Activated T-helper 17 cell treated with anti-CD3 and anti-CD28 coated beads, Interleukin-2, amount 50 U/mL, for 72 hours (primary cell): Measurements from ENCODE around the gene MCF2L. TPM values are rescaled to one million over a fixed set of nuclear protein-coding genes. Genes with fewer than 3 reads are reported as not detected.

Experiments
- ATAC-seq: fragments of 150-1000 bp; cut with Tn5 transposase; replicated peaks from 2 replicates; pipeline ENCODE4 v1.10.0; 2021; ENCODE audit warnings: mild to moderate bottlenecking, moderate library complexity
- H3K27ac Mint-ChIP-seq: one replicate; pipeline ENCODE4 v1.8.0; 2022; ENCODE audit warnings: mixed read lengths
- H3K27me3 Mint-ChIP-seq: one replicate; pipeline ENCODE4 v1.8.0; 2022; ENCODE audit warnings: mixed read lengths
- H3K36me3 Mint-ChIP-seq: one replicate; pipeline ENCODE4 v1.8.0; 2022; ENCODE audit warnings: low read depth, mild to moderate bottlenecking, mixed read lengths
- H3K4me1 Mint-ChIP-seq: one replicate; pipeline ENCODE4 v1.8.0; 2022; ENCODE audit warnings: mixed read lengths
- H3K4me3 Mint-ChIP-seq: one replicate; pipeline ENCODE4 v1.8.0; 2022; ENCODE audit warnings: mild to moderate bottlenecking, mixed read lengths
- H3K9me3 Mint-ChIP-seq: one replicate; pipeline ENCODE4 v1.8.0; 2022; ENCODE audit warnings: mixed read lengths
- total RNA-seq, 2 donors: library from RNA; stranded (reverse); gene quantifications; one replicate each; pipeline ENCODE4 v1.2.3, GENCODE V29; 2022

Gene MCF2L
- total RNA-seq, 2 donors from 2014 or later = 2.0 to 3.0 TPM

- no peaks in the 10 kb centered on the region for H3K36me3 Mint-ChIP-seq
- no peak overlapping the region for H3K27ac Mint-ChIP-seq
- H3K9me3 Mint-ChIP-seq = no peaks in the 10 kb centered on the region
- H3K4me3 Mint-ChIP-seq = no peak overlapping the region
- no peaks in the 10 kb centered on the region for H3K27me3 Mint-ChIP-seq
- ATAC-seq = no peak
- H3K4me1 Mint-ChIP-seq = peaks cover 19% of the 10 kb centered on the region
Measured at GRCh38 chr13:112965573-112966115, 3.4 kb upstream of the MCF2L start.

- Mint-ChIP-seq H3K27me3 (no peaks in the 10 kb centered on the region), H3K4me3 (no peak overlapping the region), H3K9me3 (no peaks in the 10 kb centered on the region), H3K27ac (no peak overlapping the region), H3K4me1 (peaks cover 19% of the 10 kb centered on the region), H3K36me3 (no peaks in the 10 kb centered on the region)
- no peak for ATAC-seq
Measured at GRCh38 chr13:112966776-112967175, 2.2 kb upstream of the MCF2L start.

GRCh38 chr13:112967686-112968379 lies 1.2 kb upstream of the MCF2L start:
- Mint-ChIP-seq H3K4me1 (peaks cover 24% of the 10 kb centered on the region), H3K4me3 (peak overlapping the region; percentile 66), H3K27ac (no peak overlapping the region), H3K36me3 (no peaks in the 10 kb centered on the region), H3K9me3 (peaks cover 5% of the 10 kb centered on the region), H3K27me3 (no peaks in the 10 kb centered on the region)
- no peak for ATAC-seq

GRCh38 chr13:112968380-112968909 lies 569 bp upstream of the MCF2L start:
- Mint-ChIP-seq H3K9me3 (peaks cover 5% of the 10 kb centered on the region), H3K27ac (no peak overlapping the region), H3K27me3 (no peaks in the 10 kb centered on the region), H3K36me3 (no peaks in the 10 kb centered on the region), H3K4me3 (peak overlapping the region; percentile 66), H3K4me1 (peaks cover 24% of the 10 kb centered on the region)
- peak; percentile 50 for ATAC-seq

GRCh38 chr13:112969692-112970338 lies 801 bp downstream of the MCF2L start:
- peak overlapping the region; percentile 87 for H3K4me3 Mint-ChIP-seq
- no peak for ATAC-seq
- no peaks in the 10 kb centered on the region for H3K27me3 Mint-ChIP-seq
- H3K36me3 Mint-ChIP-seq = no peaks in the 10 kb centered on the region
- H3K9me3 Mint-ChIP-seq = peaks cover 5% of the 10 kb centered on the region
- H3K27ac Mint-ChIP-seq = peak overlapping the region; percentile 74
- peaks cover 24% of the 10 kb centered on the region for H3K4me1 Mint-ChIP-seq

GRCh38 chr13:112970552-112971287 lies 1.7 kb downstream of the MCF2L start:
- no peak overlapping the region for H3K27ac Mint-ChIP-seq
- H3K9me3 Mint-ChIP-seq = peaks cover 5% of the 10 kb centered on the region
- peak overlapping the region; percentile 87 for H3K4me3 Mint-ChIP-seq
- peaks cover 24% of the 10 kb centered on the region for H3K4me1 Mint-ChIP-seq
- no peak for ATAC-seq
- H3K36me3 Mint-ChIP-seq = no peaks in the 10 kb centered on the region
- no peaks in the 10 kb centered on the region for H3K27me3 Mint-ChIP-seq

GRCh38 chr13:112971288-112971643 lies 2.3 kb downstream of the MCF2L start:
- H3K4me1 Mint-ChIP-seq = peaks cover 24% of the 10 kb centered on the region

GRCh38 chr13:112972258-112972657 lies 3.2 kb downstream of the MCF2L start:
- no peaks in the 10 kb centered on the region for H3K36me3 Mint-ChIP-seq
- H3K4me1 Mint-ChIP-seq = peaks cover 24% of the 10 kb centered on the region
- H3K27me3 Mint-ChIP-seq = no peaks in the 10 kb centered on the region
- H3K27ac Mint-ChIP-seq = no peak overlapping the region
- no peak overlapping the region for H3K4me3 Mint-ChIP-seq
- peaks cover 5% of the 10 kb centered on the region for H3K9me3 Mint-ChIP-seq
- ATAC-seq = no peak

More at GRCh38 chr13:112971288-112971643, 2.3 kb downstream of the MCF2L start:
- no peak overlapping the region for H3K4me3 Mint-ChIP-seq
- no peak overlapping the region for H3K27ac Mint-ChIP-seq
- H3K9me3 Mint-ChIP-seq = peaks cover 5% of the 10 kb centered on the region
- no peak for ATAC-seq
- no peaks in the 10 kb centered on the region for H3K27me3 Mint-ChIP-seq
- H3K36me3 Mint-ChIP-seq = no peaks in the 10 kb centered on the region

- peaks cover 5% of the 10 kb centered on the region for H3K9me3 Mint-ChIP-seq
- no peak overlapping the region for H3K4me3 Mint-ChIP-seq
- H3K36me3 Mint-ChIP-seq = no peaks in the 10 kb centered on the region
- no peak for ATAC-seq
- no peak overlapping the region for H3K27ac Mint-ChIP-seq
- H3K27me3 Mint-ChIP-seq = no peaks in the 10 kb centered on the region
- H3K4me1 Mint-ChIP-seq = peaks cover 22% of the 10 kb centered on the region
Measured at GRCh38 chr13:112972867-112973576, 4.0 kb downstream of the MCF2L start.

- H3K36me3 Mint-ChIP-seq = no peaks in the 10 kb centered on the region
- H3K27me3 Mint-ChIP-seq = no peaks in the 10 kb centered on the region
- no peak overlapping the region for H3K4me3 Mint-ChIP-seq
- no peak for ATAC-seq
- H3K9me3 Mint-ChIP-seq = peaks cover 5% of the 10 kb centered on the region
- peaks cover 19% of the 10 kb centered on the region for H3K4me1 Mint-ChIP-seq
- no peak overlapping the region for H3K27ac Mint-ChIP-seq
Measured at GRCh38 chr13:112973577-112973951, 4.5 kb downstream of the MCF2L start.

GRCh38 chr13:112974125-112974524 lies 5.1 kb downstream of the MCF2L start:
- H3K27ac Mint-ChIP-seq = no peak overlapping the region
- peaks cover 5% of the 10 kb centered on the region for H3K9me3 Mint-ChIP-seq
- peaks cover 18% of the 10 kb centered on the region for H3K4me1 Mint-ChIP-seq
- ATAC-seq = no peak
- H3K36me3 Mint-ChIP-seq = no peaks in the 10 kb centered on the region
- no peaks in the 10 kb centered on the region for H3K27me3 Mint-ChIP-seq
- no peak overlapping the region for H3K4me3 Mint-ChIP-seq

- no peak overlapping the region for H3K27ac Mint-ChIP-seq
- no peak overlapping the region for H3K4me3 Mint-ChIP-seq
- ATAC-seq = no peak
- H3K4me1 Mint-ChIP-seq = peaks cover 13% of the 10 kb centered on the region
- H3K9me3 Mint-ChIP-seq = peaks cover 5% of the 10 kb centered on the region
- no peaks in the 10 kb centered on the region for H3K27me3 Mint-ChIP-seq
- no peaks in the 10 kb centered on the region for H3K36me3 Mint-ChIP-seq
Measured at GRCh38 chr13:112974671-112975070, 5.7 kb downstream of the MCF2L start.

GRCh38 chr13:112975401-112975939 lies 6.5 kb downstream of the MCF2L start:
- Mint-ChIP-seq H3K27ac (no peak overlapping the region), H3K36me3 (no peaks in the 10 kb centered on the region), H3K4me1 (peaks cover 6% of the 10 kb centered on the region), H3K4me3 (no peak overlapping the region), H3K9me3 (peaks cover 5% of the 10 kb centered on the region), H3K27me3 (no peaks in the 10 kb centered on the region)
- no peak for ATAC-seq

- H3K36me3 Mint-ChIP-seq = no peaks in the 10 kb centered on the region
- no peak overlapping the region for H3K27ac Mint-ChIP-seq
- H3K9me3 Mint-ChIP-seq = peaks cover 5% of the 10 kb centered on the region
- H3K27me3 Mint-ChIP-seq = no peaks in the 10 kb centered on the region
- peaks cover 6% of the 10 kb centered on the region for H3K4me1 Mint-ChIP-seq
- no peak for ATAC-seq
- H3K4me3 Mint-ChIP-seq = no peak overlapping the region
Measured at GRCh38 chr13:112976526-112976925, 7.5 kb downstream of the MCF2L start.
